ENCODE data around the gene SLC26A8.
"Not testable (repeated sequence)": the region's sequence is repeated elsewhere in the genome, so short reads cannot be mapped to it uniquely, and the experiment has no call there.

The SLC26A8 gene

GRCh38 chr6:35919827-35920751 is 104.4 kb downstream of the SLC26A8 start:
- Histone ChIP-seq H3K9ac (ENCODE audit: low read depth, low read length) (peak overlapping the region; percentile 91), H3K27me3 (ENCODE audit: insufficient read depth, low read length) (no peaks in the 10 kb centered on the region; the same call in 1 of the 2 replicates), H3K9me3 (ENCODE audit: insufficient read depth, low read depth, low read length) (no peaks in the 10 kb centered on the region), H3K27ac (ENCODE audit: low read length) (no peak overlapping the region), H3K4me1 (ENCODE audit: insufficient read depth, low read length) (peaks cover 10% of the 10 kb centered on the region), H3K36me3 (ENCODE audit: insufficient read depth, low read depth, low read length) (peaks cover 24% of the 10 kb centered on the region), H3K4me3 (ENCODE audit: low read length) (peak overlapping the region; percentile 75)

DNA sequence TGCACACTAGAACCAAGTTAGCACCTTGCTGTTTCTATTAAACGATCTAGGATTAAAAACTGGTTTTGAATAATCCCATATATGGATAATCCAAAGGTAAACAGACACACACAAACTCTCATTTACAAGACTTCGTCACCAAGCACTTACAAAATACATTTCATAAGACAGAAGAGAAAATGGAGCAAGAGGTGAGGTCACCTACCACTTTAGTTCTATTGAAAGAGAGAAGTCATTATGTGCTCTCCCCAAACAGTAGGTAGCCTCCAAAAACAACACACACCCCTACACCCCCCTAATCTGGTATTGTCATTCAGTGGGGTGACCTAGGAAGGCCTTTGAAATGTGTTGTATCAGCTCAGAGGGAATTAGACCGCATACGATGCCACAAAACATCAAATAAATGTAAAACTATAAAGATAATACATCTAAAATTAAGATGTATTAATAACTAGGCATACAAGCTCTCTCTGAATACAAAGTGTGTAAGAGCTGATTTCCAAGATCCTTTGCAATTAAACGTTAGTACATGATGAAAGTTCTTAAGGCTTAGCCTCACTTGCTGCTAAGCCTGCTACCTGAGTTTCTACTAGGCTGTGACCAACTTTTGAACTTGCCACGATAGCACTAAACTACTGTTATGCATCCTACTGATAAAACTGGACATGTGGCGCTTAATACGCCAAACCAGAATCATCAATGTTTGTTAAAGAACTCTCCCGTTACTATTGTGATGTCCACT is 105.2 kb downstream of the SLC26A8 start:
- Histone ChIP-seq H3K27ac (ENCODE audit: low read length) (no peak overlapping the region), H3K9me3 (ENCODE audit: insufficient read depth, low read depth, low read length) (no peaks in the 10 kb centered on the region), H3K9ac (ENCODE audit: low read depth, low read length) (peak overlapping the region; percentile 91), H3K4me1 (ENCODE audit: insufficient read depth, low read length) (peaks cover 10% of the 10 kb centered on the region), H3K36me3 (ENCODE audit: insufficient read depth, low read depth, low read length) (peaks cover 32% of the 10 kb centered on the region), H3K27me3 (ENCODE audit: insufficient read depth, low read length) (no peaks in the 10 kb centered on the region; the same call in 1 of the 2 replicates), H3K4me3 (ENCODE audit: low read length) (peak overlapping the region; percentile 75)

GRCh38 chr6:35916893-35917292 is 107.5 kb downstream of the SLC26A8 start:
- not testable (repeated sequence) for H3K9me3 ChIP-seq (ENCODE audit: insufficient read depth, low read depth, low read length); H3K9ac ChIP-seq (ENCODE audit: low read depth, low read length); H3K27me3 ChIP-seq (ENCODE audit: insufficient read depth, low read length); H3K27ac ChIP-seq (ENCODE audit: low read length); H3K4me1 ChIP-seq (ENCODE audit: insufficient read depth, low read length)
- Histone ChIP-seq H3K4me3 (ENCODE audit: low read length) (0 out of 2 replicates have a peak overlapping the region, but pooled peaks have one; percentile 1), H3K36me3 (ENCODE audit: insufficient read depth, low read depth, low read length) (peaks cover 56% of the 10 kb centered on the region)

DNA sequence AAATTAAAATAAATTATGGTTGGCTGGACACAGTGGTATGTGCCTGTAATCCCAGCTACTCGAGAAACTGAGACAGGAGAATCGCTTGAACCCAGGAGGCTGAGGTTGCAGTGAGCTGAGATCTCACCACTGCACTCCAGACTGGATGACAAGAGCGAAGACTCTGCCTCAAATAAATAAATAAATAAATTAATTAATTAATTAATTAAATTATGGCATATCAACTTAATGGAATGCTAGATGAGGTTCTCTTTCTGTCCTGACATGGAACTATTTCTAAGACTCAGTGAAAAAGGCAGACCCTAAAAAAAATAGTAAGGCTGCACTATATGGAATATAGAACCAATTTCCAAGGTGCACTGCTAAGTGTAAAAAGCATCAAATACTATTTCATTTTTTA is 108.4 kb downstream of the SLC26A8 start:
- no peak overlapping the region for H3K27ac ChIP-seq (ENCODE audit: low read length)
- peaks cover under 1% of the 10 kb centered on the region; the same call in 1 of the 2 replicates for H3K9me3 ChIP-seq (ENCODE audit: insufficient read depth, low read depth, low read length)
- H3K9ac ChIP-seq (ENCODE audit: low read depth, low read length), result no peak overlapping the region
- no peak overlapping the region for H3K4me3 ChIP-seq (ENCODE audit: low read length)
- peaks cover 7% of the 10 kb centered on the region for H3K4me1 ChIP-seq (ENCODE audit: insufficient read depth, low read length)
- peaks cover 62% of the 10 kb centered on the region for H3K36me3 ChIP-seq (ENCODE audit: insufficient read depth, low read depth, low read length)
- no peaks in the 10 kb centered on the region; the same call in 1 of the 2 replicates for H3K27me3 ChIP-seq (ENCODE audit: insufficient read depth, low read length)

- Histone ChIP-seq H3K36me3 (ENCODE audit: insufficient read depth, low read depth, low read length) (peaks cover 77% of the 10 kb centered on the region), H3K9ac (ENCODE audit: low read depth, low read length) (no peak overlapping the region), H3K27ac (ENCODE audit: low read length) (no peak overlapping the region), H3K4me3 (ENCODE audit: low read length) (no peak overlapping the region), H3K9me3 (ENCODE audit: insufficient read depth, low read depth, low read length) (peaks cover 15% of the 10 kb centered on the region), H3K4me1 (ENCODE audit: insufficient read depth, low read length) (peaks cover 7% of the 10 kb centered on the region), H3K27me3 (ENCODE audit: insufficient read depth, low read length) (no peaks in the 10 kb centered on the region; the same call in 1 of the 2 replicates)
Observed at GRCh38 chr6:35914536-35914935, 109.9 kb downstream of the SLC26A8 start.

DNA sequence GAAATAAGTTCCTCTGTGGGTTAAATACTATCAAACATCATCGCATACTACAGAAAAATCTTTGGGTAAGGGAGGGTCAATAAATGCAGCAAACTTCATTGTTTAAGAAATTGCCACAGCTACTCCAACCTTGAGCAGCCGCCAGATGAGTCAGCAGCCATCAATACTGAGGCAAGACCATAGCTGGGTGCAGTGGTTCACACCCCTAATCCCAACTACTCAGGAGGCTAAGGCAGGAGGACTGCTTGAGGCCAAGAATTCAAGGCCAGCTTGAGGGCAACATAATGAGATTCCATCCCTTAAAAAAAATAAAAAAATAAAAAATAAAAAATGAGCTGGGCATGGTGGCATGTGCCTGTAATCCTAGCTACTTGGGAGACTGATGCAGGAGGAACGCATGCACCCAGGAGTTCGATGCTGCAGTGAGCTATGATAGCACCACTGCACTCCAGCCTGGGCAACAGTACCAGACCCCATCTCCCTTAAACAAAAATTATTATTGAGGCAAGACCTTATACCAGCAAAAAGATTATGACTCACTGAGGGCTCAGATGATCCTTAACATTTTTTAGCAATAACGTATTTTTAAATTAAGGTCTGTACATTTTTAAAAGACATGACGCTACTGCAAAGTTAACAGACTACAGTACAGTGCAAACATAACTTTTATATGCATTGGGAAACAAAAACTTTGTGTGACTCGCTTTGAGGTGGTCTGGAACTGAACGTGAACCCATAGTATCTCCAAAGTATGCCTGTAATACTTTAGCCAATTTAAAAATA is 112.4 kb downstream of the SLC26A8 start:
- Histone ChIP-seq H3K4me3 (ENCODE audit: low read length) (no peak overlapping the region), H3K9ac (ENCODE audit: low read depth, low read length) (no peak overlapping the region), H3K27ac (ENCODE audit: low read length) (no peak overlapping the region), H3K36me3 (ENCODE audit: insufficient read depth, low read depth, low read length) (peaks cover 85% of the 10 kb centered on the region), H3K9me3 (ENCODE audit: insufficient read depth, low read depth, low read length) (peaks cover 25% of the 10 kb centered on the region), H3K27me3 (ENCODE audit: insufficient read depth, low read length) (no peaks in the 10 kb centered on the region), H3K4me1 (ENCODE audit: insufficient read depth, low read length) (no peaks in the 10 kb centered on the region)

- peaks cover 66% of the 10 kb centered on the region for H3K36me3 ChIP-seq (ENCODE audit: insufficient read depth, low read depth, low read length)
- H3K27me3 ChIP-seq (ENCODE audit: insufficient read depth, low read length); H3K4me1 ChIP-seq (ENCODE audit: insufficient read depth, low read length); H3K4me3 ChIP-seq (ENCODE audit: low read length); H3K9ac ChIP-seq (ENCODE audit: low read depth, low read length); H3K27ac ChIP-seq (ENCODE audit: low read length): not testable (repeated sequence)
- peaks cover 25% of the 10 kb centered on the region for H3K9me3 ChIP-seq (ENCODE audit: insufficient read depth, low read depth, low read length)
Observed at GRCh38 chr6:35909571-35909970, 114.9 kb downstream of the SLC26A8 start.

GRCh38 chr6:35908753-35909401 is 115.6 kb downstream of the SLC26A8 start:
- not testable (repeated sequence) for H3K9ac ChIP-seq (ENCODE audit: low read depth, low read length); H3K4me1 ChIP-seq (ENCODE audit: insufficient read depth, low read length); H3K27ac ChIP-seq (ENCODE audit: low read length); H3K4me3 ChIP-seq (ENCODE audit: low read length); H3K27me3 ChIP-seq (ENCODE audit: insufficient read depth, low read length)
- Histone ChIP-seq H3K9me3 (ENCODE audit: insufficient read depth, low read depth, low read length) (peaks cover 25% of the 10 kb centered on the region), H3K36me3 (ENCODE audit: insufficient read depth, low read depth, low read length) (peaks cover 64% of the 10 kb centered on the region)

- H3K4me3 ChIP-seq (ENCODE audit: low read length), result no peak overlapping the region
- H3K4me1 ChIP-seq (ENCODE audit: insufficient read depth, low read length), result no peaks in the 10 kb centered on the region
- H3K27ac ChIP-seq (ENCODE audit: low read length), result no peak overlapping the region
- peaks cover 25% of the 10 kb centered on the region for H3K9me3 ChIP-seq (ENCODE audit: insufficient read depth, low read depth, low read length)
- no peak overlapping the region for H3K9ac ChIP-seq (ENCODE audit: low read depth, low read length)
- H3K36me3 ChIP-seq (ENCODE audit: insufficient read depth, low read depth, low read length), result peaks cover 59% of the 10 kb centered on the region
- H3K27me3 ChIP-seq (ENCODE audit: insufficient read depth, low read length), result no peaks in the 10 kb centered on the region
Observed at GRCh38 chr6:35907750-35908149, 116.7 kb downstream of the SLC26A8 start.

DNA sequence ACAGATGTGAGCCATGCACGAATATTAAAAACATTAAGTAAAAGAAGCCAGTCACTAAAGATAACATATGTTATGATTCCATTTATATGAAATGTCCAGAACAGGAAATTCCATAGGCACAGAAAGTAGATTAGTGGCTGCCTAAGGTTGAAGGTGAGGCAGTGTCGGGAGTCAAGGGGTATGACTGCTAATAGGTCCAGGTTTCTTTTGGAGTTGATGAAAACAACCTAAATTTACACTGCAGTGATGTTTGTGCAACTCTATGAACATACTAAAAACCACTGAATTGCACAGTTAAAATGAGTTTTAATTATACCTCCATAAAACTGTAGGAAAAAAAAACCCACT is 118.0 kb downstream of the SLC26A8 start:
- H3K27me3 ChIP-seq (ENCODE audit: insufficient read depth, low read length), result no peaks in the 10 kb centered on the region
- H3K9ac ChIP-seq (ENCODE audit: low read depth, low read length), result no peak overlapping the region
- H3K36me3 ChIP-seq (ENCODE audit: insufficient read depth, low read depth, low read length), result peaks cover 51% of the 10 kb centered on the region
- H3K4me1 ChIP-seq (ENCODE audit: insufficient read depth, low read length), result no peaks in the 10 kb centered on the region
- H3K4me3 ChIP-seq (ENCODE audit: low read length), result no peak overlapping the region
- no peak overlapping the region for H3K27ac ChIP-seq (ENCODE audit: low read length)
- peaks cover 25% of the 10 kb centered on the region for H3K9me3 ChIP-seq (ENCODE audit: insufficient read depth, low read depth, low read length)
